WTC11 (cell line): ENCODE measurements around the gene PGBD1.

Experiments used
- ATF2 ChIP-seq: sonication (generic); formaldehyde crosslinking; IDR thresholded peaks from 2 replicates; pipeline ENCODE4 v1.8.1; 2022; ENCODE audit warnings: low read depth, missing genetic modification reagents, borderline replicate concordance
- ATF6 ChIP-seq: sonication (generic); formaldehyde crosslinking; IDR thresholded peaks from 2 replicates; pipeline ENCODE4 v1.8.1; 2023; ENCODE audit warnings: mild to moderate bottlenecking, missing genetic modification reagents
- CREB1 ChIP-seq: sonication (generic); formaldehyde crosslinking; IDR thresholded peaks from 2 replicates; pipeline ENCODE4 v1.8.0; 2023; ENCODE audit warnings: mild to moderate bottlenecking, missing genetic modification reagents
- ELF4 ChIP-seq: sonication (generic); formaldehyde crosslinking; IDR thresholded peaks from 2 replicates; pipeline ENCODE4 v1.8.1; 2022; ENCODE audit warnings: low read depth, mild to moderate bottlenecking, moderate library complexity, missing genetic modification reagents
- ESRRA ChIP-seq: sonication (generic); formaldehyde crosslinking; IDR thresholded peaks from 2 replicates; pipeline ENCODE4 v1.8.1; 2022; ENCODE audit warnings: mild to moderate bottlenecking, missing genetic modification reagents, borderline replicate concordance
- ETV6 ChIP-seq: sonication (generic); formaldehyde crosslinking; IDR thresholded peaks from 2 replicates; pipeline ENCODE4 v1.8.1; 2022; ENCODE audit warnings: mild to moderate bottlenecking, missing genetic modification reagents
- IRF2 ChIP-seq: sonication (generic); formaldehyde crosslinking; IDR thresholded peaks from 2 replicates; pipeline ENCODE4 v1.8.0; 2022; ENCODE audit warnings: low read depth, missing genetic modification reagents, borderline replicate concordance
- JUN ChIP-seq: sonication (generic); formaldehyde crosslinking; IDR thresholded peaks from 2 replicates; pipeline ENCODE4 v1.8.0; 2023; ENCODE audit warnings: mild to moderate bottlenecking, missing genetic modification reagents
- NFE2L1 ChIP-seq: sonication (generic); formaldehyde crosslinking; IDR thresholded peaks from 2 replicates; pipeline ENCODE4 v1.8.1; 2023; ENCODE audit warnings: missing genetic modification reagents
- TCF7 ChIP-seq: sonication (generic); formaldehyde crosslinking; IDR thresholded peaks from 2 replicates; pipeline ENCODE4 v1.8.0; 2022; ENCODE audit warnings: mild to moderate bottlenecking, low read depth, missing genetic modification reagents, moderate library complexity
- ZBTB43 ChIP-seq: sonication (generic); formaldehyde crosslinking; IDR thresholded peaks from 2 replicates; pipeline ENCODE4 v1.8.1; 2023; ENCODE audit warnings: mild to moderate bottlenecking, missing genetic modification reagents
- TF ChIP-seq, protein P1 (sequence below): fragments of 200-600 bp; IDR thresholded peaks from 2 replicates; pipeline ENCODE4 v1.8.0; 2022; ENCODE audit warnings: antibody characterized with exemption
- TF ChIP-seq, protein P2 (sequence below): sonication (generic); formaldehyde crosslinking; conservative IDR thresholded peaks from 2 replicates; pipeline ENCODE4 v1.8.1; 2023; ENCODE audit warnings: mild to moderate bottlenecking, low read depth, missing genetic modification reagents, moderate library complexity
- TF ChIP-seq, protein P3 (sequence below): sonication (generic); formaldehyde crosslinking; IDR thresholded peaks from 2 replicates; pipeline ENCODE4 v1.8.1; 2022; ENCODE audit warnings: low read depth, mild to moderate bottlenecking, moderate library complexity, missing genetic modification reagents, borderline replicate concordance

- no peak for TF ChIP-seq TCF7 (CRISPR knock-in tag)
- TF ChIP-seq JUN (CRISPR knock-in tag), result no peak
- TF ChIP-seq, protein P1, sequence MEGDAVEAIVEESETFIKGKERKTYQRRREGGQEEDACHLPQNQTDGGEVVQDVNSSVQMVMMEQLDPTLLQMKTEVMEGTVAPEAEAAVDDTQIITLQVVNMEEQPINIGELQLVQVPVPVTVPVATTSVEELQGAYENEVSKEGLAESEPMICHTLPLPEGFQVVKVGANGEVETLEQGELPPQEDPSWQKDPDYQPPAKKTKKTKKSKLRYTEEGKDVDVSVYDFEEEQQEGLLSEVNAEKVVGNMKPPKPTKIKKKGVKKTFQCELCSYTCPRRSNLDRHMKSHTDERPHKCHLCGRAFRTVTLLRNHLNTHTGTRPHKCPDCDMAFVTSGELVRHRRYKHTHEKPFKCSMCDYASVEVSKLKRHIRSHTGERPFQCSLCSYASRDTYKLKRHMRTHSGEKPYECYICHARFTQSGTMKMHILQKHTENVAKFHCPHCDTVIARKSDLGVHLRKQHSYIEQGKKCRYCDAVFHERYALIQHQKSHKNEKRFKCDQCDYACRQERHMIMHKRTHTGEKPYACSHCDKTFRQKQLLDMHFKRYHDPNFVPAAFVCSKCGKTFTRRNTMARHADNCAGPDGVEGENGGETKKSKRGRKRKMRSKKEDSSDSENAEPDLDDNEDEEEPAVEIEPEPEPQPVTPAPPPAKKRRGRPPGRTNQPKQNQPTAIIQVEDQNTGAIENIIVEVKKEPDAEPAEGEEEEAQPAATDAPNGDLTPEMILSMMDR, result no peak
- no peak for TF ChIP-seq NFE2L1 (CRISPR knock-in tag)
- no peak for TF ChIP-seq ZBTB43
- no peak for TF ChIP-seq ETV6
- no peak for TF ChIP-seq ESRRA
- TF ChIP-seq, protein P2, sequence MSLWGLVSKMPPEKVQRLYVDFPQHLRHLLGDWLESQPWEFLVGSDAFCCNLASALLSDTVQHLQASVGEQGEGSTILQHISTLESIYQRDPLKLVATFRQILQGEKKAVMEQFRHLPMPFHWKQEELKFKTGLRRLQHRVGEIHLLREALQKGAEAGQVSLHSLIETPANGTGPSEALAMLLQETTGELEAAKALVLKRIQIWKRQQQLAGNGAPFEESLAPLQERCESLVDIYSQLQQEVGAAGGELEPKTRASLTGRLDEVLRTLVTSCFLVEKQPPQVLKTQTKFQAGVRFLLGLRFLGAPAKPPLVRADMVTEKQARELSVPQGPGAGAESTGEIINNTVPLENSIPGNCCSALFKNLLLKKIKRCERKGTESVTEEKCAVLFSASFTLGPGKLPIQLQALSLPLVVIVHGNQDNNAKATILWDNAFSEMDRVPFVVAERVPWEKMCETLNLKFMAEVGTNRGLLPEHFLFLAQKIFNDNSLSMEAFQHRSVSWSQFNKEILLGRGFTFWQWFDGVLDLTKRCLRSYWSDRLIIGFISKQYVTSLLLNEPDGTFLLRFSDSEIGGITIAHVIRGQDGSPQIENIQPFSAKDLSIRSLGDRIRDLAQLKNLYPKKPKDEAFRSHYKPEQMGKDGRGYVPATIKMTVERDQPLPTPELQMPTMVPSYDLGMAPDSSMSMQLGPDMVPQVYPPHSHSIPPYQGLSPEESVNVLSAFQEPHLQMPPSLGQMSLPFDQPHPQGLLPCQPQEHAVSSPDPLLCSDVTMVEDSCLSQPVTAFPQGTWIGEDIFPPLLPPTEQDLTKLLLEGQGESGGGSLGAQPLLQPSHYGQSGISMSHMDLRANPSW (CRISPR knock-in tag), result no peak
- TF ChIP-seq IRF2 (CRISPR knock-in tag), result no peak
- TF ChIP-seq CREB1 (CRISPR knock-in tag), result no peak
- TF ChIP-seq ATF6 (CRISPR knock-in tag), result no peak
- no peak for TF ChIP-seq ELF4 (CRISPR knock-in tag)
- no peak for TF ChIP-seq ATF2 (CRISPR knock-in tag)
- TF ChIP-seq, protein P3, sequence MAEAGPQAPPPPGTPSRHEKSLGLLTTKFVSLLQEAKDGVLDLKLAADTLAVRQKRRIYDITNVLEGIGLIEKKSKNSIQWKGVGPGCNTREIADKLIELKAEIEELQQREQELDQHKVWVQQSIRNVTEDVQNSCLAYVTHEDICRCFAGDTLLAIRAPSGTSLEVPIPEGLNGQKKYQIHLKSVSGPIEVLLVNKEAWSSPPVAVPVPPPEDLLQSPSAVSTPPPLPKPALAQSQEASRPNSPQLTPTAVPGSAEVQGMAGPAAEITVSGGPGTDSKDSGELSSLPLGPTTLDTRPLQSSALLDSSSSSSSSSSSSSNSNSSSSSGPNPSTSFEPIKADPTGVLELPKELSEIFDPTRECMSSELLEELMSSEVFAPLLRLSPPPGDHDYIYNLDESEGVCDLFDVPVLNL (CRISPR knock-in tag), result no peak
Observed at GRCh38 chr6:28340310-28341095, 59.1 kb downstream of the PGBD1 start.
